Hepatocyte (in vitro differentiated cells): Measurements from ENCODE around the gene SSBP1.

Experiments
- EZH2phosphoT487 ChIP-seq: fragments of 200-600 bp; sonication (generic); IDR thresholded peaks from one replicate; pipeline ENCODE4 v1.6.1; 2018; ENCODE audit warnings: antibody characterized with exemption, mild to moderate bottlenecking, low read depth, moderate library complexity; ENCODE audit not compliant: unreplicated experiment, severe bottlenecking
- TF ChIP-seq, protein P1 (sequence below): fragments of 200-600 bp; sonication (generic); IDR thresholded peaks from 2 replicates; pipeline ENCODE4 v1.5.1; 2016; ENCODE audit warnings: antibody characterized with exemption, mild to moderate bottlenecking; ENCODE audit not compliant: poor library complexity

GRCh38 chr7:141704112-141704511, 34.0 kb upstream of the SSBP1 start:
- TF ChIP-seq, protein P1, sequence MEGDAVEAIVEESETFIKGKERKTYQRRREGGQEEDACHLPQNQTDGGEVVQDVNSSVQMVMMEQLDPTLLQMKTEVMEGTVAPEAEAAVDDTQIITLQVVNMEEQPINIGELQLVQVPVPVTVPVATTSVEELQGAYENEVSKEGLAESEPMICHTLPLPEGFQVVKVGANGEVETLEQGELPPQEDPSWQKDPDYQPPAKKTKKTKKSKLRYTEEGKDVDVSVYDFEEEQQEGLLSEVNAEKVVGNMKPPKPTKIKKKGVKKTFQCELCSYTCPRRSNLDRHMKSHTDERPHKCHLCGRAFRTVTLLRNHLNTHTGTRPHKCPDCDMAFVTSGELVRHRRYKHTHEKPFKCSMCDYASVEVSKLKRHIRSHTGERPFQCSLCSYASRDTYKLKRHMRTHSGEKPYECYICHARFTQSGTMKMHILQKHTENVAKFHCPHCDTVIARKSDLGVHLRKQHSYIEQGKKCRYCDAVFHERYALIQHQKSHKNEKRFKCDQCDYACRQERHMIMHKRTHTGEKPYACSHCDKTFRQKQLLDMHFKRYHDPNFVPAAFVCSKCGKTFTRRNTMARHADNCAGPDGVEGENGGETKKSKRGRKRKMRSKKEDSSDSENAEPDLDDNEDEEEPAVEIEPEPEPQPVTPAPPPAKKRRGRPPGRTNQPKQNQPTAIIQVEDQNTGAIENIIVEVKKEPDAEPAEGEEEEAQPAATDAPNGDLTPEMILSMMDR = no peak
- TF ChIP-seq EZH2phosphoT487 = no peak
